Measurements from ENCODE around the gene PCDHGB5. TPM values are rescaled to one million over a fixed set of nuclear protein-coding genes. Genes with fewer than 3 reads are reported as not detected.
A peak's percentile ranks its signal among the peaks of the same experiment; 100 is the strongest.
"Not testable (repeated sequence)": the region's sequence is repeated elsewhere in the genome, so short reads cannot be mapped to it uniquely, and the experiment has no call there.

Gene PCDHGB5
- polyA plus RNA-seq, 3 donors: 0.01 to 0.08 TPM; not detected in 1

DNA sequence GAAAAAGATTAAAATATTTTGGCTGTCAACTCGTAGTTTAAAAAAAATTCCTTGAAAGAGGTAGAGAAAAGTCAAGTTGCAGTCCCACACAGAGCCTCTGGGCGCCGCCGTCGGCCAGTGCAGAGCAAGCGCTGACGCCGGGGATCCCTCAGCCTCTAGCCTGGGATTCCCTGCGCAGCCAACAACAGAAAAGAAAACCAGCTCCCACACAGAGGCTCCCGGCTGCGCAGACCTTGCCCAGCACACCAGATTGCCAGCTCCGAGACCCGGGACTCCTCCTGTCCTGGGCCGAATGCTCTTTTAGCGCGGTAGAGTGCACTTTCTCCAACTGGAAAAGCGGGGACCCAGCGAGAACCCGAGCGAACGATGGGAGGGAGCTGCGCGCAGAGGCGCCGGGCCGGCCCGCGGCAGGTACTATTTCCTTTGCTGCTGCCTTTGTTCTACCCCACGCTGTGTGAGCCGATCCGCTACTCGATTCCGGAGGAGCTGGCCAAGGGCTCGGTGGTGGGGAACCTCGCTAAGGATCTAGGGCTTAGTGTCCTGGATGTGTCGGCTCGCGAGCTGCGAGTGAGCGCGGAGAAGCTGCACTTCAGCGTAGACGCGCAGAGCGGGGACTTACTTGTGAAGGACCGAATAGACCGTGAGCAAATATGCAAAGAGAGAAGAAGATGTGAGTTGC is 19.9 kb downstream of the PCDHGB5 start, which contains the start of gene PCDHGB7:
TSS of gene PCDHGB7 (plus strand) at position 184 of the 679 bp plus-strand sequence. CDS start at position 367, 183 bp downstream.
- Histone ChIP-seq H3K4me1 (ENCODE audit: control insufficient read depth in 1 of 2, insufficient read depth in 2 of 2, low read length in 2 of 2) (peaks cover 31 to 32% of the 10 kb centered on the region in 2 donors), H3K27me3 (ENCODE audit: control insufficient read depth in 2 of 2, insufficient read depth in 2 of 2, low read length in 2 of 2) (peaks cover 82 to 100% of the 10 kb centered on the region in 2 donors), H2AFZ (ENCODE audit: insufficient read depth, low read depth, low read length, poor library complexity, severe bottlenecking) (peak within 1 kb of the TSS; percentile 80), H3K4me2 (replicated peaks; ENCODE audit: extremely low read depth, low read length, poor library complexity, severe bottlenecking) (peak within 1 kb of the TSS; percentile 70), H3K9me3 (replicated peaks in 1 of 2; ENCODE audit: control insufficient read depth in 1 of 2, insufficient read depth in 1 of 2, low read length in 2 of 2) (peaks cover 40 to 64% of the 10 kb centered on the region in 2 donors), H3K4me3 (replicated peaks in 1 of 3; ENCODE audit: low read depth in 2 of 3, low read length in 3 of 3) (peak within 1 kb of the TSS; percentile 20 to 74 (median 44))
- peaks cover 16 to 75% (median 58%) of the 10 kb centered on the region in 7 donors for H3K9me3 Mint-ChIP-seq
- DNase-seq: peak; percentile 56 to 69 (median 57)
- not testable (repeated sequence) for H3K27ac Mint-ChIP-seq; H3K27ac ChIP-seq (ENCODE audit: low read depth in 1 of 2, low read length in 2 of 2); H3K79me2 ChIP-seq (ENCODE audit: insufficient read depth, low read length); H3K36me3 ChIP-seq (replicated peaks in 1 of 2; ENCODE audit: control insufficient read depth in 1 of 2, insufficient read depth in 2 of 2, low read length in 2 of 2); H3K9ac ChIP-seq (ENCODE audit: insufficient read depth, low read length, poor library complexity, severe bottlenecking); H4K20me1 ChIP-seq (ENCODE audit: insufficient read depth, low read length)
- intact Hi-C loops (cut with micrococcal nuclease): loop anchor here in 1 of 2 donors (5.0 kb wide), 1 partner anchor 105 kb away; no protein-coding TSS in a partner anchor
- TF ChIP-seq, protein P1, sequence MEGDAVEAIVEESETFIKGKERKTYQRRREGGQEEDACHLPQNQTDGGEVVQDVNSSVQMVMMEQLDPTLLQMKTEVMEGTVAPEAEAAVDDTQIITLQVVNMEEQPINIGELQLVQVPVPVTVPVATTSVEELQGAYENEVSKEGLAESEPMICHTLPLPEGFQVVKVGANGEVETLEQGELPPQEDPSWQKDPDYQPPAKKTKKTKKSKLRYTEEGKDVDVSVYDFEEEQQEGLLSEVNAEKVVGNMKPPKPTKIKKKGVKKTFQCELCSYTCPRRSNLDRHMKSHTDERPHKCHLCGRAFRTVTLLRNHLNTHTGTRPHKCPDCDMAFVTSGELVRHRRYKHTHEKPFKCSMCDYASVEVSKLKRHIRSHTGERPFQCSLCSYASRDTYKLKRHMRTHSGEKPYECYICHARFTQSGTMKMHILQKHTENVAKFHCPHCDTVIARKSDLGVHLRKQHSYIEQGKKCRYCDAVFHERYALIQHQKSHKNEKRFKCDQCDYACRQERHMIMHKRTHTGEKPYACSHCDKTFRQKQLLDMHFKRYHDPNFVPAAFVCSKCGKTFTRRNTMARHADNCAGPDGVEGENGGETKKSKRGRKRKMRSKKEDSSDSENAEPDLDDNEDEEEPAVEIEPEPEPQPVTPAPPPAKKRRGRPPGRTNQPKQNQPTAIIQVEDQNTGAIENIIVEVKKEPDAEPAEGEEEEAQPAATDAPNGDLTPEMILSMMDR (IDR thresholded peaks at IDR 0.05): peak; percentile 77
- H3K36me3 Mint-ChIP-seq: peaks cover 16 to 39% of the 10 kb centered on the region in 2 donors
- peaks cover 83 to 88% (median 88%) of the 10 kb centered on the region in 3 donors for H3K27me3 Mint-ChIP-seq (ENCODE audit: low read depth in 3 of 3)
- H3K4me1 Mint-ChIP-seq: peaks cover 47% of the 10 kb centered on the region
- peak within 1 kb of the TSS; percentile 84 to 93 for H3K4me3 Mint-ChIP-seq
- 7% methylated on average over 40 of the region's 47 CpGs for WGBS (ENCODE audit: insufficient coverage)

- Mint-ChIP-seq H3K9me3 (peaks cover 19 to 71% (median 60%) of the 10 kb centered on the region in 7 donors), H3K4me1 (peaks cover 36% of the 10 kb centered on the region), H3K36me3 (peaks cover 12 to 37% of the 10 kb centered on the region in 2 donors), H3K27me3 (ENCODE audit: low read depth in 3 of 3) (peaks cover 78 to 88% (median 86%) of the 10 kb centered on the region in 3 donors), H3K4me3 (peak overlapping the region in 1 of 2 donors; percentile 93), H3K27ac (peak overlapping the region in 1 of 7 donors; percentile 80)
- H3K9me3 ChIP-seq (replicated peaks in 1 of 2; ENCODE audit: control insufficient read depth in 1 of 2, insufficient read depth in 1 of 2, low read length in 2 of 2): peaks cover 41 to 59% of the 10 kb centered on the region in 2 donors
- H3K36me3 ChIP-seq (replicated peaks in 1 of 2; ENCODE audit: control insufficient read depth in 1 of 2, insufficient read depth in 2 of 2, low read length in 2 of 2): no peaks in the 10 kb centered on the region
- no peaks in the 10 kb centered on the region for H3K79me2 ChIP-seq (ENCODE audit: insufficient read depth, low read length)
- intact Hi-C loops (cut with micrococcal nuclease): loop anchor here in 1 of 2 donors (5.0 kb wide), 1 partner anchor 103 kb away; no protein-coding TSS in a partner anchor
- no peaks in the 10 kb centered on the region for H4K20me1 ChIP-seq (ENCODE audit: insufficient read depth, low read length)
- no peak overlapping the region for H3K27ac ChIP-seq (ENCODE audit: low read depth in 1 of 2, low read length in 2 of 2)
- H3K4me1 ChIP-seq (ENCODE audit: control insufficient read depth in 1 of 2, insufficient read depth in 2 of 2, low read length in 2 of 2): peaks cover 19 to 21% of the 10 kb centered on the region in 2 donors
- H3K9ac ChIP-seq (ENCODE audit: insufficient read depth, low read length, poor library complexity, severe bottlenecking): no peak overlapping the region
- H3K4me2 ChIP-seq (replicated peaks; ENCODE audit: extremely low read depth, low read length, poor library complexity, severe bottlenecking): no peak overlapping the region
- no peak for DNase-seq
- peaks cover 81 to 100% of the 10 kb centered on the region in 2 donors for H3K27me3 ChIP-seq (ENCODE audit: control insufficient read depth in 2 of 2, insufficient read depth in 2 of 2, low read length in 2 of 2)
- H3K4me3 ChIP-seq (replicated peaks in 1 of 3; ENCODE audit: low read depth in 2 of 3, low read length in 3 of 3): no peak overlapping the region
- 46% methylated on average over 74 of the region's 74 CpGs for WGBS (ENCODE audit: insufficient coverage)
- H2AFZ ChIP-seq (ENCODE audit: insufficient read depth, low read depth, low read length, poor library complexity, severe bottlenecking): no peak overlapping the region
- TF ChIP-seq, protein P1 (IDR thresholded peaks at IDR 0.05): no peak
Measured at GRCh38 chr5:141419074-141419880, 21.5 kb downstream of the PCDHGB5 start.
